Astrocyte of the hippocampus (primary cell): ENCODE measurements around the gene TRIM8.

Experiments used
- DNase-seq: peaks from one replicate; pipeline ENCODE4 v3.0.0; 2011; ENCODE audit warnings: low read depth, low spot score

The TRIM8 gene

GRCh38 chr10:102632394-102633111 lies 11.7 kb upstream of the TRIM8 start:
- peak; percentile 36 for DNase-seq

- no peak for DNase-seq
Measured at GRCh38 chr10:102633287-102633686, 11.0 kb upstream of the TRIM8 start.

- DNase-seq: no peak
Measured at GRCh38 chr10:102633848-102634247, 10.4 kb upstream of the TRIM8 start.

- DNase-seq: no peak
Measured at GRCh38 chr10:102634686-102635085, 9.6 kb upstream of the TRIM8 start.

GRCh38 chr10:102635377-102635776 lies 8.9 kb upstream of the TRIM8 start:
- DNase-seq: no peak

GRCh38 chr10:102639537-102639936 lies 4.7 kb upstream of the TRIM8 start:
- DNase-seq: no peak

GRCh38 chr10:102641402-102641801 lies 2.9 kb upstream of the TRIM8 start:
- DNase-seq: no peak

GRCh38 chr10:102641880-102642735 lies 2.2 kb upstream of the TRIM8 start:
- peak; percentile 99 for DNase-seq

- DNase-seq: no peak
Measured at GRCh38 chr10:102642736-102643335, 1.4 kb upstream of the TRIM8 start.

GRCh38 chr10:102643336-102644065 lies 778 bp upstream of the TRIM8 start:
- peak; percentile 91 for DNase-seq

GRCh38 chr10:102644646-102645387 lies 538 bp downstream of the TRIM8 start:
- peak; percentile 92 for DNase-seq

- DNase-seq: peak; percentile 83
Measured at GRCh38 chr10:102645388-102645740, 1.1 kb downstream of the TRIM8 start.

- peak; percentile 92 for DNase-seq
Measured at GRCh38 chr10:102645741-102646609, 1.7 kb downstream of the TRIM8 start.

- peak; percentile 78 for DNase-seq
Measured at GRCh38 chr10:102646610-102647442, 2.5 kb downstream of the TRIM8 start.

- no peak for DNase-seq
Measured at GRCh38 chr10:102647443-102648268, 3.4 kb downstream of the TRIM8 start.

GRCh38 chr10:102648269-102648888 lies 4.1 kb downstream of the TRIM8 start:
- no peak for DNase-seq

- DNase-seq: peak; percentile 40
Measured at GRCh38 chr10:102648889-102649796, 4.9 kb downstream of the TRIM8 start.
